GM12878 (cell line): ENCODE measurements around the gene ZNF462. TPM values are rescaled to one million over a fixed set of nuclear protein-coding genes. Genes with fewer than 3 reads are reported as not detected.

Experiments
- ATAC-seq: fragments of 200-7000 bp; cut with Tn5 transposase; 3 replicates; pipeline ENCODE4 v1.9.1; 2020; ENCODE audit warnings: mild to moderate bottlenecking, moderate library complexity
- BruUV-seq: library from RNA; stranded (reverse); fragments of 400-500 nt; replicated peaks from 2 replicates; lab custom pipeline; 2021; lab: Mats Ljungman, UMichigan
- CTCF ChIA-PET: fragments of 300-600 bp; sonication (Branson Sonifier 250); formaldehyde crosslinking; extraction: SDS; loops from one replicate; lab custom pipeline; 2021; ENCODE audit warnings: inconsistent platforms; lab: Yijun Ruan, JAX
- POLR2A ChIA-PET: fragments of 350-600 bp; formaldehyde crosslinking; extraction: SDS; loops from one replicate; lab custom pipeline; 2021; ENCODE audit warnings: inconsistent platforms; lab: Charles Lee
- RAD21 ChIA-PET: fragments of 300-600 bp; sonication (Branson Sonifier 250); formaldehyde crosslinking; loops from one replicate; lab custom pipeline; 2023; ENCODE audit warnings: antibody characterized with exemption; ENCODE audit not compliant: unreplicated experiment; lab: Charles Lee
- SMC1A ChIA-PET: fragments of 300-600 bp; sonication (Branson Sonifier 250); formaldehyde crosslinking; loops from one replicate; lab custom pipeline; 2023; ENCODE audit not compliant: unreplicated experiment, uncharacterized antibody; lab: Charles Lee
- DNase-seq: peaks from one replicate; pipeline ENCODE4 v3.0.0-alpha.2; 2011; ENCODE audit warnings: low read depth, low spot score
- FAIRE-seq: peaks from 3 replicates; lab custom pipeline; 2011; peaks lifted over from hg19 to GRCh38; lab: Jason Lieb, UNC
- H2AFZ ChIP-seq: 2 replicates; pipeline ENCODE4 v1.6.0; 2011; ENCODE audit warnings: low read depth, low read length, control low read depth; ENCODE audit not compliant: control insufficient read depth
- H3K27ac ChIP-seq: 2 replicates; pipeline ENCODE4 v1.5.1; 2011; ENCODE audit warnings: control low read depth; ENCODE audit not compliant: control insufficient read depth, insufficient read depth
- H3K27me3 ChIP-seq, 2 experiments: replicated peaks in 1 of 2; 2 replicates each; pipeline versions ENCODE4 v1.6.0 to v1.6.1; 2011; ENCODE audit warnings: low read length in 1 of 2; ENCODE audit not compliant: control insufficient read depth in 2 of 2, insufficient read depth in 2 of 2
- H3K36me3 ChIP-seq, 2 experiments: 2 replicates each; pipeline ENCODE4 v1.5.1; 2011; ENCODE audit warnings: low read length in 1 of 2; ENCODE audit not compliant: control insufficient read depth in 2 of 2, insufficient read depth in 2 of 2
- H3K4me1 ChIP-seq: 2 replicates; pipeline ENCODE4 v1.6.1; 2011; ENCODE audit warnings: mild to moderate bottlenecking, low read length, moderate library complexity, mixed read lengths; ENCODE audit not compliant: control insufficient read depth, insufficient read depth
- H3K4me2 ChIP-seq: 2 replicates; pipeline ENCODE4 v1.6.0; 2011; ENCODE audit warnings: control low read depth; ENCODE audit not compliant: control insufficient read depth, insufficient read depth
- H3K4me3 ChIP-seq: fragments of 200-600 bp; sonication (generic); 2 replicates; pipeline ENCODE4 v1.5.1; 2016
- H3K79me2 ChIP-seq: 2 replicates; pipeline ENCODE4 v1.6.0; 2011; ENCODE audit warnings: low read length; ENCODE audit not compliant: control insufficient read depth, insufficient read depth
- H3K9ac ChIP-seq: 2 replicates; pipeline ENCODE4 v1.8.0; 2011; ENCODE audit warnings: low read length, control low read depth, mixed read lengths; ENCODE audit not compliant: control insufficient read depth, insufficient read depth
- H3K9me3 ChIP-seq: replicated peaks from 3 replicates; pipeline ENCODE4 v1.5.1; 2011; ENCODE audit warnings: mild to moderate bottlenecking, low read length; ENCODE audit not compliant: control insufficient read depth, insufficient read depth
- H4K20me1 ChIP-seq: 2 replicates; pipeline ENCODE4 v1.6.0; 2011; ENCODE audit not compliant: control insufficient read depth, insufficient read depth
- BACH1 ChIP-seq: fragments of 450-650 bp; IDR thresholded peaks from 2 replicates; pipeline ENCODE4 v1.6.1; 2017; ENCODE audit warnings: mild to moderate bottlenecking, borderline replicate concordance
- BCL11A ChIP-seq: IDR thresholded peaks from 2 replicates; pipeline ENCODE4 v1.6.1; 2011; ENCODE audit warnings: low read depth, low read length
- CREM ChIP-seq: IDR thresholded peaks from 2 replicates; pipeline ENCODE4 v1.6.1; 2014; ENCODE audit warnings: antibody characterized with exemption, low read depth
- DPF2 ChIP-seq: fragments of 450-650 bp; IDR thresholded peaks from 2 replicates; pipeline ENCODE4 v1.6.1; 2017; ENCODE audit warnings: mild to moderate bottlenecking
- FOS ChIP-seq: IDR thresholded peaks from 3 replicates; pipeline ENCODE4 v1.6.1; 2011; ENCODE audit warnings: borderline replicate concordance; ENCODE audit not compliant: insufficient read length; ENCODE audit errors: extremely low read depth
- HCFC1 ChIP-seq: fragments of 150-350 bp; IDR thresholded peaks from 2 replicates; pipeline ENCODE4 v1.6.1; 2014; ENCODE audit warnings: low read length
- HDAC2 ChIP-seq: fragments of 200-600 bp; sonication (generic); IDR thresholded peaks from 2 replicates; pipeline ENCODE4 v1.6.1; 2017
- IRF5 ChIP-seq: fragments of 450-650 bp; IDR thresholded peaks from 2 replicates; pipeline ENCODE4 v1.6.1; 2017; ENCODE audit warnings: borderline replicate concordance
- LARP7 ChIP-seq: fragments of 450-650 bp; IDR thresholded peaks from 2 replicates; pipeline ENCODE4 v1.6.1; 2017; ENCODE audit warnings: mild to moderate bottlenecking
- NFXL1 ChIP-seq: fragments of 450-650 bp; IDR thresholded peaks from 2 replicates; pipeline ENCODE4 v1.6.1; 2017; ENCODE audit warnings: antibody characterized with exemption, mild to moderate bottlenecking, borderline replicate concordance
- NFYA ChIP-seq: IDR thresholded peaks from 2 replicates; pipeline ENCODE4 v1.6.1; 2011; ENCODE audit warnings: low read depth, mild to moderate bottlenecking, low read length, improper control_type of control experiment, borderline replicate concordance
- POLR2AphosphoS5 ChIP-seq: IDR thresholded peaks from 2 replicates; pipeline ENCODE4 v1.6.1; 2011; ENCODE audit warnings: mild to moderate bottlenecking, low read length, inconsistent platforms
- WGBS: methylation state at CpG from one replicate; pipeline ENCODE4 v1.1.6; 2016; ENCODE audit warnings: low lambda C conversion rate; ENCODE audit not compliant: insufficient replicate concordance, insufficient coverage; ENCODE audit errors: missing lambda C conversion rate; 5-methylcytosine and 5-hydroxymethylcytosine counted together
- in situ Hi-C: fragments of 300-500 bp; cut with MboI; formaldehyde crosslinking; loops from 9 replicates; pipeline ENCODE4 v1.14.3; 2018; ENCODE audit warnings: mixed read lengths
- intact Hi-C: fragments of 100-400 bp; cut with micrococcal nuclease; formaldehyde crosslinking; loops from one replicate; pipeline ENCODE4 v1.14.2; 2022; ENCODE audit not compliant: unreplicated experiment
- polyA plus RNA-seq, 11 experiments: library from polyadenylated mRNA; depleted of rRNA in 4 of 11; unstranded in 6 of 11; stranded (reverse) in 5 of 11; fragments of >200 nt; fragmentation: Nextera tagmentation in 4 of 11; fragmentation: Illumina TruSeq in 1 of 11; extraction: Ambion mirVana in 4 of 11; extraction: Trizol in 1 of 11; gene quantifications; 1 replicate in 1 of 11; 2 replicates in 10 of 11; pipeline versions ENCODE4 v1.2.1 to v1.2.3, GENCODE V29; 2011 to 2016; ENCODE audit warnings: inconsistent platforms in 2 of 11, missing spikeins in 2 of 11, low read depth in 1 of 11
- total RNA-seq, 4 experiments: library from RNA; depleted of rRNA in 3 of 4; stranded (reverse); fragments of >200 nt in 3 of 4; fragmentation: Illumina TruSeq in 1 of 4; extraction: Trizol in 1 of 4; gene quantifications; 2 replicates each; pipeline versions ENCODE4 v1.2.1 to v1.2.3, GENCODE V29; 2013 to 2021
- TF ChIP-seq, protein P1 (sequence below): fragments of 150-350 bp; IDR thresholded peaks from 2 replicates; pipeline ENCODE4 v1.6.1; 2016; ENCODE audit warnings: low read depth, low read length

The ZNF462 gene
- total and polyA plus RNA-seq, 10 of the 15 experiments (the other 5 are each of a cell fraction or from before 2014, with no cell fraction given), result 0.27 to 13.7 (median 0.55) TPM

- no peak overlapping the region for H3K9ac ChIP-seq
- WGBS, result 33% methylated on average over 3 of the region's 3 CpGs
Observed at GRCh38 chr9:106915851-106916250, 52.9 kb downstream of the ZNF462 start.

GRCh38 chr9:106916466-106917235 lies 53.7 kb downstream of the ZNF462 start:
- Histone ChIP-seq H3K36me3 (no peaks in the 10 kb centered on the region), H2AFZ (no peak overlapping the region), H3K27ac (no peak overlapping the region), H3K4me3 (no peak overlapping the region), H3K27me3 (no peaks in the 10 kb centered on the region), H3K4me2 (no peak overlapping the region), H3K79me2 (no peaks in the 10 kb centered on the region), H3K9me3 (no peaks in the 10 kb centered on the region), H4K20me1 (no peaks in the 10 kb centered on the region), H3K9ac (no peak overlapping the region), H3K4me1 (no peaks in the 10 kb centered on the region)
- no TSS peak for BruUV-seq
- FAIRE-seq (no peak), ATAC-seq (no peak), DNase-seq (no peak)
- WGBS, result 39% methylated on average over 8 of the region's 8 CpGs
- in situ Hi-C loops, result no loop called here
- RAD21 ChIA-PET, result interaction anchor here (1.2 to 1.3 kb wide), 2 partner anchors 21 to 47 kb away, joined by 3 to 4 read pairs; no protein-coding TSS in a partner anchor
- CTCF ChIA-PET, result interaction anchor here (0.8 to 1.6 kb wide), 2 partner anchors 11 to 53 kb away, joined by 3 to 4 read pairs; no protein-coding TSS in a partner anchor
- intact Hi-C loops, result loop anchor here (5.0 to 10.0 kb wide), 2 partner anchors 121 to 162 kb away; no protein-coding TSS in a partner anchor
- POLR2A ChIA-PET, result interaction anchor here (0.7 kb wide), 1 partner anchor 41 kb away, joined by 3 read pairs; no protein-coding TSS in a partner anchor
- SMC1A ChIA-PET, result interaction anchor here (0.7 to 1.0 kb wide), 2 partner anchors 41 to 64 kb away, joined by 3 read pairs; no protein-coding TSS in a partner anchor
- no peak for TF ChIP-seq CREM
- TF ChIP-seq HDAC2, result no peak
- TF ChIP-seq, protein P1, sequence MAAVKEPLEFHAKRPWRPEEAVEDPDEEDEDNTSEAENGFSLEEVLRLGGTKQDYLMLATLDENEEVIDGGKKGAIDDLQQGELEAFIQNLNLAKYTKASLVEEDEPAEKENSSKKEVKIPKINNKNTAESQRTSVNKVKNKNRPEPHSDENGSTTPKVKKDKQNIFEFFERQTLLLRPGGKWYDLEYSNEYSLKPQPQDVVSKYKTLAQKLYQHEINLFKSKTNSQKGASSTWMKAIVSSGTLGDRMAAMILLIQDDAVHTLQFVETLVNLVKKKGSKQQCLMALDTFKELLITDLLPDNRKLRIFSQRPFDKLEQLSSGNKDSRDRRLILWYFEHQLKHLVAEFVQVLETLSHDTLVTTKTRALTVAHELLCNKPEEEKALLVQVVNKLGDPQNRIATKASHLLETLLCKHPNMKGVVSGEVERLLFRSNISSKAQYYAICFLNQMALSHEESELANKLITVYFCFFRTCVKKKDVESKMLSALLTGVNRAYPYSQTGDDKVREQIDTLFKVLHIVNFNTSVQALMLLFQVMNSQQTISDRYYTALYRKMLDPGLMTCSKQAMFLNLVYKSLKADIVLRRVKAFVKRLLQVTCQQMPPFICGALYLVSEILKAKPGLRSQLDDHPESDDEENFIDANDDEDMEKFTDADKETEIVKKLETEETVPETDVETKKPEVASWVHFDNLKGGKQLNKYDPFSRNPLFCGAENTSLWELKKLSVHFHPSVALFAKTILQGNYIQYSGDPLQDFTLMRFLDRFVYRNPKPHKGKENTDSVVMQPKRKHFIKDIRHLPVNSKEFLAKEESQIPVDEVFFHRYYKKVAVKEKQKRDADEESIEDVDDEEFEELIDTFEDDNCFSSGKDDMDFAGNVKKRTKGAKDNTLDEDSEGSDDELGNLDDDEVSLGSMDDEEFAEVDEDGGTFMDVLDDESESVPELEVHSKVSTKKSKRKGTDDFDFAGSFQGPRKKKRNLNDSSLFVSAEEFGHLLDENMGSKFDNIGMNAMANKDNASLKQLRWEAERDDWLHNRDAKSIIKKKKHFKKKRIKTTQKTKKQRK, result no peak
- no peak for TF ChIP-seq BCL11A
- no peak for TF ChIP-seq NFYA
- no peak for TF ChIP-seq IRF5
- no peak for TF ChIP-seq HCFC1

More at GRCh38 chr9:106915851-106916250, 52.9 kb downstream of the ZNF462 start:
- Histone ChIP-seq H3K27me3 (no peaks in the 10 kb centered on the region), H3K9me3 (no peaks in the 10 kb centered on the region), H2AFZ (no peak overlapping the region), H3K4me3 (no peak overlapping the region)
- no peak for DNase-seq
- FAIRE-seq, result no peak
- ATAC-seq, result no peak
- no peak for TF ChIP-seq LARP7
- no peak for TF ChIP-seq DPF2
- no peak for TF ChIP-seq POLR2AphosphoS5
- no peak for TF ChIP-seq BACH1
- no peak for TF ChIP-seq NFXL1
- TF ChIP-seq FOS, result no peak
- TF ChIP-seq, all 136 proteins: peak for 0
- CTCF ChIA-PET, result interaction anchor here (1.6 kb wide), 1 partner anchor 35 kb away, joined by 3 read pairs; no protein-coding TSS in a partner anchor
- RAD21 ChIA-PET, result interaction anchor here (1.3 kb wide), 1 partner anchor 20 kb away, joined by 4 read pairs; no protein-coding TSS in a partner anchor
- Histone ChIP-seq H3K4me1 (no peaks in the 10 kb centered on the region), H4K20me1 (no peaks in the 10 kb centered on the region), H3K36me3 (no peaks in the 10 kb centered on the region), H3K27ac (no peak overlapping the region), H3K4me2 (no peak overlapping the region), H3K79me2 (no peaks in the 10 kb centered on the region)
- SMC1A ChIA-PET, result interaction anchor here (1.0 kb wide), 1 partner anchor 65 kb away, joined by 3 read pairs; no protein-coding TSS in a partner anchor
- in situ Hi-C loops, result no loop called here
- POLR2A ChIA-PET, result no interaction called here
- intact Hi-C loops, result loop anchor here (5.0 to 10.0 kb wide), 2 partner anchors 121 to 161 kb away; no protein-coding TSS in a partner anchor
- no TSS peak for BruUV-seq
